Rectal smooth muscle tissue (tissue), 1 donor: ENCODE measurements around the gene TLCD4.
"Not testable (repeated sequence)": the region's sequence is repeated elsewhere in the genome, so short reads cannot be mapped to it uniquely, and the experiment has no call there.

Experiments
- H3K27ac ChIP-seq: one replicate; pipeline ENCODE4 v1.7.0; 2013; ENCODE audit warnings: low read depth, low read length, inconsistent platforms
- H3K27me3 ChIP-seq: one replicate; pipeline ENCODE4 v1.7.0; 2013; ENCODE audit warnings: low read length; ENCODE audit not compliant: control insufficient read depth, insufficient read depth
- H3K36me3 ChIP-seq: one replicate; pipeline ENCODE4 v1.7.0; 2013; ENCODE audit warnings: low read length; ENCODE audit not compliant: control insufficient read depth, insufficient read depth
- H3K4me1 ChIP-seq: one replicate; pipeline ENCODE4 v1.7.0; 2013; ENCODE audit warnings: low read length; ENCODE audit not compliant: control insufficient read depth, insufficient read depth
- H3K4me3 ChIP-seq: one replicate; pipeline ENCODE4 v1.7.0; 2013; ENCODE audit warnings: low read length
- H3K9ac ChIP-seq: one replicate; pipeline ENCODE4 v1.7.0; 2013; ENCODE audit warnings: low read length

Gene TLCD4

DNA sequence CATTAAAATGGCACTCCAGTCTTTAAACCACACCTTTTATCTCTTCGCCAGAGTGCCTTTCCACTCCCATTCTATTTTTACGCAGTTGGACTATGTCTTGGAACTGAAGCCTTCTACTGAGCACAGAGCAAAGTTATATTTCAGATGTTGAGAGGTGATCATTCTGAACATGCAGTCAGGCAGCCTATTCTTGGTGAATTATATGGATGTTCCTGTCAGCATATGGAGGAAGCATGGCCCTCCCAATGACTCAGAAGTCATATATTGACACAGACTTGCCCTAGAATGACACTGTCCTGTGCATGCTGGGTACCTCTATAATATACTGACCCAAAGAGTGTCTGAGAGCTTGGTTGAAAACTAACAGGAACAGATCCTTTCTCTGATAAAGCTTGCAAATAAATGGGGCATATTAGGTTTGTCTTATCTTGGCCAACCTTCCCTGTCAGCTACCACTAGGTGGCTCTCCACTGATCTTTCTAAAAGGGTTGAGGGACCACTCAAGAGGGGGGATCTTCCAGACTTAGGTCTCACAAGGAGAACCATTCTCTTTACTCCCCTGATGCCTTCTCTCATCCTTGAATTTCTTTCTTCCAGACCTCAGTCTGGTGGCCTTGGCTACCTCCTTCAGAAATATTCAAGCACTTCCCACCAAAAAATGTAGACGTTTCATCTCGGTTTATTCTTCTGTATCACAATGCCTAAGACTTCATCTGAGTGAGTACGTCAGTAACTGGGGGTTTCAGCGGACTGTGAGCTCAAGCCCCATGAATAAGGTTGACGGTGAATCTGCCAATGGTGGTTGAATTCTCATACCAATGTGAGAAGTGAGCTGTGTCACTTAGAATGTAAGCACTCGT lies 32.6 kb upstream of the TLCD4 start:
- Histone ChIP-seq H3K4me1 (no peaks in the 10 kb centered on the region), H3K27me3 (no peaks in the 10 kb centered on the region), H3K36me3 (no peaks in the 10 kb centered on the region), H3K9ac (no peak overlapping the region), H3K27ac (no peak overlapping the region), H3K4me3 (no peak overlapping the region)

DNA sequence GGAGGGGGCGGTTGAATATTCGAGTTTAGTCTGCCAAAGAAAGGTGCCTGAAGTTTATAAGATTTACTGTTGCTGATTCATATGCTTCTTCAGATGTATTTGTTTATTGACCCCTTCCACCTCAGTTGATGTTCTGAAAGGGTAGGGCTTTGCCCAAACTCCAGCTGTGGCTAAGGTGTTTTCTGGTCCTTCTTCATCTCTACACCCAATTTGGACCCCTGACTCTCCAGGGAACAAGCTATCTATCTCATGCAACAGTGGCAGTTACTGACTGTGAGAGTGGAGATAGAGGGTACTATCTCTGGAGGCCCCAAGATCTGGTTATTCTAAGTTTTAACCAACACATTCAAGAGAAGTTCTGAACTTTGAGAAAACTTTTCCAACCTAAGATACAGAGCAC lies 31.8 kb upstream of the TLCD4 start:
- no peaks in the 10 kb centered on the region for H3K4me1 ChIP-seq
- no peak overlapping the region for H3K27ac ChIP-seq
- no peak overlapping the region for H3K9ac ChIP-seq
- H3K27me3 ChIP-seq, result no peaks in the 10 kb centered on the region
- H3K36me3 ChIP-seq, result no peaks in the 10 kb centered on the region
- H3K4me3 ChIP-seq, result no peak overlapping the region

DNA sequence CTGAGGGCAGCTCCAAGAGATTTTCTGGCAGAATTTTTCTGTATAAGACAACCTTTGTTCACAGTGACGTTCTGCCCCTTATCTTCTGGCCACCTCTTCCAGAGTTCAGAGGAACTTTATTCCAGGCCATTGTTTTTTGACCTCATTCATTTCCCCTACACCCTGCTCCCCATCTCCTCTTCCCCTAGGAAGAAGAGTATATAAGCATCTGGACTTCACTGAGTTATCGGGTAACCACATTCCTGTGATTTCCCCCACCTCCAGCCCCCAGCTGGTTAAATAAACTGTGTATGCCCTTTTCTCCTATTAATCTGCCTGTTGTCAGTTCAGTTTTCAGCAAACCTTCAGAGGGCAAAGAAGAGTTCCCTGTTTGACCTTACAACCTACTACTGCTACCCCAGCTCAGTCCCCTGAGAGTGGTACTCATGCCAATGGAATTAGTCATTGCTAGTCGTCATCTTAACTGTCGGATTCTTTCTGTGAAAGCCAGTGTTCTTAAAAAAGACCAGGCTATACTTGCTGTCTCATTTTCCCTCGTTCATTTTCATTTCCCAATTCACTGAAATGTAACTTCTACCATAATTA lies 30.1 kb upstream of the TLCD4 start:
- Histone ChIP-seq H3K4me1 (no peaks in the 10 kb centered on the region), H3K4me3 (no peak overlapping the region), H3K27me3 (no peaks in the 10 kb centered on the region), H3K36me3 (no peaks in the 10 kb centered on the region), H3K27ac (no peak overlapping the region), H3K9ac (no peak overlapping the region)

DNA sequence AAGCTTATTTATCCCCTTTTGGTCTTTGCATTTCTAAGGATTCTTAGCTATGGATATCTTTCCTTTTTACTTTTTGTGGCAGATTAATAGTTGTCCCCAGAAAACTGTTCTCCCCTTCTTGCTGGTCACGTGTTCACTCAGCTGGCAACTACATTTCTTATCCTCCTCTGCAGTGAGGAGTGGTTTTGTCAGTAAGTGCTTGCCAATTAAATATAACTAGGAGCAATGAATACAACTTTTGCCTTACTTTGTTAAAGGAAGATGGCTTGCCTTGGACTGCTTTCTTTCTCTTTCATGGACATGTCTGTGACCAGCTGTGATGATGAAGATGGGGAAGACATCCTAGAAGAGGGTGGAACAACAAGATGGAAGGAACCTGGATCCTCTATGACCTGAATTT lies 28.9 kb upstream of the TLCD4 start:
- Histone ChIP-seq H3K27me3 (no peaks in the 10 kb centered on the region), H3K9ac (no peak overlapping the region), H3K4me1 (no peaks in the 10 kb centered on the region), H3K36me3 (no peaks in the 10 kb centered on the region), H3K27ac (peak overlapping the region; percentile 1), H3K4me3 (no peak overlapping the region)

DNA sequence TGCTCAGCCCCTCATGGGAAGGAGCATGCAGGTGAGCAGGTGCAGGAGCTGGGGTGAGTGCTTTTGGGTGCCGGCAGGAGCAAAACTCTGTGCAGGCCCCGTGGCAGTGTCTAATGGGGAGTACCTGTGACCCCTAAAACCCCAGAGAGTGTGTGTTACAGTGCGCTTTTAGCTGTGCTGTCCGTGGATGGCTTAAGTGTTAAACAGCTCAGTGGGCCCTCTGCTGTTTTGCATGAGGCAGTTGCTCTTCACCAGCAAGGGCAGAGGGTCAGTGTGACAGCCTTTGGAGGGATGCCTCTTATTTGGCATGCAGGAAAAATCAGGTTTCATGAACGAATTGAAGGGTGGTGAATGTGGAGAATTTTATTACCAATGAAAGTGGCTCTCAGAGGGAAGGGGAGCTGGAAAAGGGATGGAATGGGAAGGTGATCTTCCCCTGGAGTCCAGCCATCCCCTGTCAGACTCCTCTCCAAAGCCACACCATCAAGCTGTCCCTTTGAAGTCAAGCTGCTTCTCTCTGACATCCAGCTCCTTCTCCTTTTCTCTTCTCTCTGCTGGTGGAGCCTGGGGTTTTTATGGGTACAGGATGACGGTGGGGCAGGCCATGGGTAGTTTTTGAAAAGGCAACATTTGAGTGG lies 27.4 kb upstream of the TLCD4 start:
- Histone ChIP-seq H3K27me3 (no peaks in the 10 kb centered on the region), H3K27ac (no peak overlapping the region), H3K36me3 (no peaks in the 10 kb centered on the region)

DNA sequence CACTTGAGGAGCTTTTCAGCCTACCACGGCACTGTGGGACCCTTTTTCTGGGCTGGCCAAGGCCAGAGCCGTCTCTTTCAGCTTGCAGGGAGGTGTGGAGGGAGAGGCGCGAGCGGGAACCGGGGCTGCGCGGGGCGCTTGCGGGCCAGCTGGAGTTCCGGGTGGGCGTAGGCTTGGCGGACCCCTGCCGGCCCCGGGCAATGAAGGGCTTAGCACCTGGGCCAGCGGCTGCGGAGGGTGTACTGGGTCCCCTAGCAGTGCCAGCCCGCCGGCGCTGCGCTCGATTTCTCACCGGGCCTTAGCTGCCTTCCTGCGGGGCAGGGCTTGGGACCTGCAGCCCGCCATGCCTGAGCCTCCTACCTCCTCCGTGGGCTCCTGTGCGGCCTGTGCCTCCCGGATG lies 25.9 kb upstream of the TLCD4 start:
- H3K4me3 ChIP-seq, H3K9ac ChIP-seq, H3K36me3 ChIP-seq, H3K27ac ChIP-seq, H3K4me1 ChIP-seq, H3K27me3 ChIP-seq: not testable (repeated sequence)

More for the DNA sequence above, 27.4 kb upstream of the TLCD4 start:
- no peaks in the 10 kb centered on the region for H3K4me1 ChIP-seq
- no peak overlapping the region for H3K4me3 ChIP-seq
- H3K9ac ChIP-seq, result no peak overlapping the region

DNA sequence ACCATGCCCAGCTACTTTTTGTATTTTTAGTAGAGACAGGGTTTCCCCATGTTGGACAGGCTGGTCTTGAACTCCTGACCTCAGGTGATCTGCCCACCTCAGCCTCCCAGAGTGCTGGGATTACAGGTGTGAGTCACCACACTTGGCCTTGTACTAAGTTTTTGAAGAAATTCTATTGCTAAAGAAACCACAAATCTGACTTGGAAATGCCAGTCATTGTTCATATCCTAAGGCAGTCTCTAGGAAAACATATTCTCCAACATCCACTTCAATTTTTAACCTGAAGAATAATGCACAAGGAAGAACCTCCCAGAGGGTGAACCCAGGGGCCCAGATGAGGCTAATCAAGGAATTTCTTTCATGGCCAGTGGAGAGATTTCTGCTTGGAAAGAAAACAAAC lies 24.3 kb upstream of the TLCD4 start:
- not testable (repeated sequence) for H3K4me3 ChIP-seq, H3K9ac ChIP-seq, H3K27me3 ChIP-seq, H3K27ac ChIP-seq, H3K36me3 ChIP-seq, H3K4me1 ChIP-seq

DNA sequence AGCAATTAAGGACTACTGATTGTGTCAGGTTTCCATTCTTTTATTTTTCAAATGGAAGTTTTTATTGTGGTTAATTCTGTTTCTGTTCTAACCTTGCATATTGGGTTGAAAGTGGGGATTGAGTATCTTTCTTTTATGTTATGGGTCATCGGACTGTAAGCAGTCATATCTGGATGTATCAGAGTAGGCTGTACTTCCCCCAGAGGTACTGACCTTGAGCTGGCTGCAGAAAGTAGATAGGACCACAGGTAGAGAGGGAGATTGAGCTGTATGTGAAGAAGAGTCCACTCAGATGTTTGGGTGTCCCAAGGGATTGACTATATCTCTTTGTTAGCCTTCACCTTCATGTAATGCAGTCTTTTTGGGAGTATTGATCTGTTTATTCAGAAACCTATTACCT lies 23.9 kb upstream of the TLCD4 start:
- H3K9ac ChIP-seq, result no peak overlapping the region
- H3K4me1 ChIP-seq, result no peaks in the 10 kb centered on the region
- no peak overlapping the region for H3K27ac ChIP-seq
- H3K36me3 ChIP-seq, result no peaks in the 10 kb centered on the region
- H3K27me3 ChIP-seq, result no peaks in the 10 kb centered on the region
- H3K4me3 ChIP-seq, result no peak overlapping the region

DNA sequence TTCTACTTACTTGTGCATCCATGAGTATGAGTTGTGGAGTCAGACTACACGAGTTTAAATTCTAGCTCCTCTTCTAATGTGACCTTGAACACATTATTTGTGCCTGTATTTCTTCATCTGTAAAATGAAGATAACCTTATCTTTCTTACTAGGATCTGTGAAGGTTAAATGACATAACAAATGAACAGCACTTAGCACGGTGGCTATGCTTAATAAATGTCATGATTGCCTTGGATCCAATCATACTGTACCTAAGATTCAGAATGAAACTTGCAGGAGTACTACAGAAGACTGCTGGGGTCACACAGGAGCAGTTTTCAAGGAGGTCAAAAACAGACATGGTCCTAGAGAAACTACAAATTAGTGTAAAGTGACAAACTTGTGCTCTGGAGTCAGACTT lies 22.2 kb upstream of the TLCD4 start:
- Histone ChIP-seq H3K4me3 (no peak overlapping the region), H3K27ac (no peak overlapping the region), H3K9ac (no peak overlapping the region), H3K4me1 (no peaks in the 10 kb centered on the region), H3K36me3 (no peaks in the 10 kb centered on the region), H3K27me3 (no peaks in the 10 kb centered on the region)

DNA sequence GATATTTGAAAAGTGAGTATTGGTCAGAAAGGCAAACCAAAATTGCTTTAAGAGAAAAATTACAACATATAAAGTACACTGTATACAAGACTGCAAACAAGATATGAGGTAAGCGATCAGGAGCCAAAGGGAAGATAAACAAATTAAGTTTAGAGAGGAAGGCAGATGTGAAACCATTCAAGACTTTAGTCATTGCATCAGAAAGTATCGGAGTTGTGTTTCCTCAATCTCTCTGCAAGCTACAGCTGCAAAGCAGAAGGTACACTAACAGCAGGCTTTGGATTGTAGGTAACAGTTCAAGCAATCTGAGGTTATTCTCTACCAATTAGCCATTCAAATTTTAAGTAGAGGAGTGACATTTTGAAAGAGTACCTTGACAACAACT lies 21.3 kb upstream of the TLCD4 start:
- no peaks in the 10 kb centered on the region for H3K27me3 ChIP-seq
- no peaks in the 10 kb centered on the region for H3K4me1 ChIP-seq
- no peaks in the 10 kb centered on the region for H3K36me3 ChIP-seq
- no peak overlapping the region for H3K9ac ChIP-seq
- no peak overlapping the region for H3K27ac ChIP-seq
- H3K4me3 ChIP-seq, result no peak overlapping the region

DNA sequence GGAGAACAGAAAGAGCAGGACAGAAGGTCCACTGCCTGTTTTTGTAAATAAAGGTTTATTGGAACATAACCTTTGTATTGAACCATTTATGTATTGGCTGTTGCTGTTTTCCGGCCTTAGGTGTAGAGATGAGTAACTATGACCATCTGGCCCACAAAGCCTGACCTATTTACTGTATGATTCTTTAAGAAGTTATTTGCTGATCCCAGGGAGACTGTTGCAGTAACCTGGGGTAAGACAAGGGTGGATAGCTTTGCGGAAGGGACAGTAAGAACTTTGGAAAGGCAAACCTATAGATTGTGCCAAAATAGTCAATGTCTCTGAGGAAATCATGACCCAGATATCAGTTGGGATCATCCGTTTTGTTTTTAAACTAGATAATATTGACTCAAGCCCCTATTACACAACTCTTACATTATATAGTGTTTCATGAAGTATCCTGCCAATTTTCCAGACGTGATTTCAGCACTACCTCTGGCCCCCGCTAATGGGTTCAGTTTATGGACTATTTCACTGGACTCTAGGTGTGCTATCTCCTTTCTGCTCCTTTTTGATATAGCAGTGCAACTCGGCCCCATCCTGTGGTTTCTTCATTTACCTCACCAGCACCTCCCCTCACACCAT lies 20.8 kb upstream of the TLCD4 start:
- Histone ChIP-seq H3K27me3 (no peaks in the 10 kb centered on the region), H3K4me3 (no peak overlapping the region), H3K36me3 (no peaks in the 10 kb centered on the region), H3K4me1 (no peaks in the 10 kb centered on the region), H3K27ac (no peak overlapping the region), H3K9ac (no peak overlapping the region)

DNA sequence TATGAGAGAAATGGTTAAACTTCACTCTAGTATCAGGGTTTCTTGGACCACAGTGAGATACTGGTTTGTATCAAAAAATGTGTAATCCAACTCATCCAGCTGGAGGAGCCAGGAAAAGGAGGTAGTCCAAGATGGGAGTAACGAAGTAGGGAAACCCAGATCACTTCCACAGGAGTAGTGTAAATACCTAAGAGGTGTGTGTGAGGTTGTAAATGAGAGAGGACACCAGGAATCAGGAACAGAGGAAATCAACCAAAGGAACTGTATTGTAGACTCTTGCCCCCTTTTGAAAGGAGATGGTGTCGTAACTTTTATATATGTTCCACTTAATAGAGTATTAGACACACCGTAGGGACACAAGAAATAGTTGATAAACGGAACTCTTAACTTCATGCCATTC lies 19.7 kb upstream of the TLCD4 start:
- H3K36me3 ChIP-seq, result no peaks in the 10 kb centered on the region
- H3K27ac ChIP-seq, result no peak overlapping the region
- H3K9ac ChIP-seq, result no peak overlapping the region
- H3K4me1 ChIP-seq, result no peaks in the 10 kb centered on the region
- H3K4me3 ChIP-seq, result no peak overlapping the region
- H3K27me3 ChIP-seq, result no peaks in the 10 kb centered on the region
